Peyer's patch (tissue), 4 donors: ENCODE data around the gene KRTAP10-1.

Source experiments
- CTCF ChIP-seq, 6 experiments: fragments of 450-650 bp in 4 of 6; fragments of 200-600 bp in 2 of 6; sonication (generic) in 1 of 6; IDR thresholded peaks; one replicate each; pipeline ENCODE4 v1.5.1; 2017 to 2019; ENCODE audit warnings: antibody characterized with exemption in 6 of 6, mild to moderate bottlenecking in 3 of 6, moderate library complexity in 1 of 6
- POLR2A ChIP-seq, 2 donors: fragments of 450-650 bp; IDR thresholded peaks; one replicate each; pipeline ENCODE4 v1.5.1; 2017; ENCODE audit warnings: antibody characterized with exemption in 2 of 2, mild to moderate bottlenecking in 2 of 2, moderate library complexity in 2 of 2

GRCh38 chr21:44533121-44533890 lies 6.7 kb downstream of the KRTAP10-1 start:
- TF ChIP-seq CTCF (IDR thresholded peaks at IDR 0.05) = no peak
- TF ChIP-seq POLR2A (IDR thresholded peaks at IDR 0.05) = no peak
